Neural progenitor cell (in vitro differentiated cells): ENCODE data around the gene MISP3. TPM values are rescaled to one million over a fixed set of nuclear protein-coding genes. Genes with fewer than 3 reads are reported as not detected.

ENCODE experiments used
- DNase-seq: peaks from one replicate; pipeline ENCODE4 v3.0.0-alpha.2; 2016; ENCODE audit warnings: low spot score
- H2AFZ ChIP-seq: fragments of 200-600 bp; sonication (generic); replicated peaks from 2 replicates; pipeline ENCODE4 v1.6.1; 2016; ENCODE audit warnings: antibody characterized with exemption
- H3F3A ChIP-seq: fragments of 200-600 bp; sonication (generic); 2 replicates; pipeline ENCODE4 v1.6.1; 2016; ENCODE audit warnings: antibody characterized with exemption, low read depth
- H3K27ac ChIP-seq: fragments of 200-600 bp; sonication (generic); 2 replicates; pipeline ENCODE4 v1.5.1; 2016; ENCODE audit warnings: mild to moderate bottlenecking
- H3K27me3 ChIP-seq: fragments of 200-600 bp; sonication (generic); 2 replicates; pipeline ENCODE4 v1.6.1; 2016; ENCODE audit warnings: mild to moderate bottlenecking, moderate library complexity
- H3K36me3 ChIP-seq: fragments of 200-600 bp; sonication (generic); 2 replicates; pipeline ENCODE4 v1.5.1; 2016
- H3K4me1 ChIP-seq: fragments of 200-600 bp; sonication (generic); 2 replicates; pipeline ENCODE4 v1.6.1; 2016; ENCODE audit warnings: mixed run types
- H3K4me2 ChIP-seq: fragments of 200-600 bp; sonication (generic); 2 replicates; pipeline ENCODE4 v1.6.1; 2016
- H3K4me3 ChIP-seq: fragments of 200-600 bp; sonication (generic); 2 replicates; pipeline ENCODE4 v1.5.1; 2016
- H3K79me2 ChIP-seq: fragments of 200-600 bp; sonication (generic); 2 replicates; pipeline ENCODE4 v1.6.1; 2016; ENCODE audit warnings: low read depth
- H3K9ac ChIP-seq: fragments of 200-600 bp; sonication (generic); 2 replicates; pipeline ENCODE4 v1.6.1; 2016
- H3K9me3 ChIP-seq: fragments of 200-600 bp; sonication (generic); 2 replicates; pipeline ENCODE4 v1.5.1; 2016; ENCODE audit warnings: low read depth
- H4K20me1 ChIP-seq: fragments of 200-600 bp; sonication (generic); 2 replicates; pipeline ENCODE4 v1.6.1; 2016; ENCODE audit warnings: low read depth
- H3K27ac Mint-ChIP-seq: 3 replicates; pipeline ENCODE4 v1.8.0; 2021; ENCODE audit warnings: mixed read lengths
- H3K27me3 Mint-ChIP-seq: 2 replicates; pipeline ENCODE4 v1.8.0; 2022; ENCODE audit warnings: low read depth, mild to moderate bottlenecking, inconsistent platforms, moderate library complexity, mixed read lengths; ENCODE audit not compliant: insufficient read depth
- H3K36me3 Mint-ChIP-seq: 3 replicates; pipeline ENCODE4 v1.8.0; 2021; ENCODE audit warnings: mixed read lengths
- H3K4me1 Mint-ChIP-seq: 3 replicates; pipeline ENCODE4 v1.8.0; 2021; ENCODE audit warnings: mixed read lengths
- H3K4me3 Mint-ChIP-seq: 3 replicates; pipeline ENCODE4 v1.8.0; 2021; ENCODE audit warnings: mild to moderate bottlenecking, moderate library complexity, mixed read lengths
- H3K9me3 Mint-ChIP-seq: 3 replicates; pipeline ENCODE4 v1.8.0; 2020; ENCODE audit warnings: mixed read lengths
- EZH2 ChIP-seq: fragments of 200-600 bp; sonication (generic); IDR thresholded peaks from 2 replicates; pipeline ENCODE4 v1.6.1; 2017; ENCODE audit warnings: antibody characterized with exemption, mild to moderate bottlenecking, moderate library complexity
- EZH2phosphoT487 ChIP-seq: fragments of 200-600 bp; sonication (generic); IDR thresholded peaks from 2 replicates; pipeline ENCODE4 v1.6.1; 2017; ENCODE audit warnings: antibody characterized with exemption
- total RNA-seq: library from RNA; depleted of rRNA; stranded (reverse); fragments of >200 nt; gene quantifications from 2 replicates; pipeline ENCODE4 v1.2.3, GENCODE V29; 2015; ENCODE audit warnings: low replicate concordance
- TF ChIP-seq, protein P1 (sequence below): fragments of 200-600 bp; sonication (generic); IDR thresholded peaks from 2 replicates; pipeline ENCODE4 v1.5.1; 2017; ENCODE audit warnings: antibody characterized with exemption, mild to moderate bottlenecking

MISP3 gene
- total RNA-seq, 1 donor from 2014 or later: not detected

DNA sequence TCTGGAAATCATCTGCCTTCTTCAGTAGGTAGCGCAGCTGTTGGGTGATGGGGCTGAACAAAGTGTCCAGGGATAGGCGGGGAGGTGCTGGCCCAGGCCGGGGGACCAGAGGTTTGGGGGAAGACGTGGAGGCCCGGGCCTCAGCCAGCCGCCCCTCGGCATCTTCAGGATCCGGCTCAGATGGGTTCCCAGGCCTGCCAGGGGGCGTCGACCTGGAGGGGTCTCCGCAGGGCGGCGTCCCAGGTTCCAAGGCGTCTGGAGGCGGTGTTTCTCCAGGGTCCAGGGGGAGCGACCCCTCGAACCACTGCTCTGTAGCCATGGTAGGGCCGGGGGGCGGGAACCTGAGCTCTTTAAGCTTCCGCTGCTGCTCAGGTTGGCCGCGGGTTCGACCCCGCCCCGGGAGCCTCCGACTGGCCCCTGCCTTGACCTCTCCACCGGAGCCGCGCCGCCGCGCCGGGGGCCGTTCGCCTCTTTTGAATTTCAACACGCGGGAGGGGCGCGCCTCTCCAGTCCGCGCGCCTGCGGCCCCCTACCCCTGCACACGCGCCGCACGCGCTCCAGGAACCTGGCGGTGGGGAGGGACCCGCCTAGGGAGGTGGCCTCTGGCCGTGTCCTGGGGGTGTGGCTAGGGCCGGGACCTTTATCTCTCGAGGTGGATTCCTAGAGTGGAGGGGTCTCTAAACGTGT is 12.9 kb downstream of the MISP3 start, which contains the start of gene C19orf67:
Gene C19orf67 (minus strand): TSS at position 475 of the 687 bp plus-strand sequence. CDS start 156 bp downstream, at position 319.
- no peaks in the 10 kb centered on the region for H3K79me2 ChIP-seq
- peak within 1 kb of the TSS; percentile 38 for H3K4me3 ChIP-seq
- peaks cover 5% of the 10 kb centered on the region for H3K4me1 ChIP-seq
- Mint-ChIP-seq H3K36me3 (peaks cover 12% of the 10 kb centered on the region), H3K9me3 (no peaks in the 10 kb centered on the region), H3K4me1 (peaks cover 15% of the 10 kb centered on the region), H3K4me3 (peak within 1 kb of the TSS; percentile 55), H3K27ac (no peak within 1 kb of the TSS), H3K27me3 (peaks cover 9% of the 10 kb centered on the region)
- H3K4me2 ChIP-seq: peak within 1 kb of the TSS; percentile 72
- no peak within 1 kb of the TSS for H3K9ac ChIP-seq
- no peaks in the 10 kb centered on the region for H3K36me3 ChIP-seq
- H3F3A ChIP-seq: peaks cover 42% of the 10 kb centered on the region
- TF ChIP-seq EZH2 (no peak), EZH2phosphoT487 (no peak)
- no peak within 1 kb of the TSS for H3K27ac ChIP-seq
- no peaks in the 10 kb centered on the region for H3K9me3 ChIP-seq
- peak; percentile 36 for DNase-seq
- peaks cover 67% of the 10 kb centered on the region for H3K27me3 ChIP-seq
- no peak within 1 kb of the TSS for H2AFZ ChIP-seq
- H4K20me1 ChIP-seq: peaks cover 20% of the 10 kb centered on the region

DNA sequence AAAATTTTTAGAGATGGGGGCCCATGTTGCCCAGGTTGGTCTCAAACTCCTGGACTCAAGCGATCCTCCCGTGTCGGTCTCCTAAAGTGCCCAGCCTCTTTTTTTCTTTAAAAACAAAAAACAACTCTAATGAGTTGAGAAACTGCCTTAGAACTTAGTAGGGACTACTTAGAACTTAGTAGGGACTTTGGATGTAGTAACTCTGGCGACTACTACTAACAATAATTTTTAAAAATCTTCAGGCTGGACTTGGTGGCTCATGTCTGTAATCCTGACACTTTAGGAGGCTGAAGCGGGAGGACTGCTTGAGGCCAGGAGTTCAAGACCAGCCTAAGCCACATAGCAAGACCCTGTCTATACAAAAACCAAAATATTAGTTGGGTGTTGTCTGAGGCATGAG is 13.5 kb downstream of the MISP3 start:
- Mint-ChIP-seq H3K27ac (no peak overlapping the region), H3K36me3 (peaks cover 12% of the 10 kb centered on the region), H3K4me3 (peak overlapping the region; percentile 55), H3K27me3 (peaks cover 9% of the 10 kb centered on the region), H3K9me3 (no peaks in the 10 kb centered on the region), H3K4me1 (peaks cover 12% of the 10 kb centered on the region)
- peaks cover 67% of the 10 kb centered on the region for H3K27me3 ChIP-seq
- no peak overlapping the region for H3K27ac ChIP-seq
- DNase-seq: no peak
- H3K4me3 ChIP-seq: peak overlapping the region; percentile 38
- peaks cover 5% of the 10 kb centered on the region for H3K4me1 ChIP-seq
- TF ChIP-seq EZH2: no peak
- TF ChIP-seq, protein P1, sequence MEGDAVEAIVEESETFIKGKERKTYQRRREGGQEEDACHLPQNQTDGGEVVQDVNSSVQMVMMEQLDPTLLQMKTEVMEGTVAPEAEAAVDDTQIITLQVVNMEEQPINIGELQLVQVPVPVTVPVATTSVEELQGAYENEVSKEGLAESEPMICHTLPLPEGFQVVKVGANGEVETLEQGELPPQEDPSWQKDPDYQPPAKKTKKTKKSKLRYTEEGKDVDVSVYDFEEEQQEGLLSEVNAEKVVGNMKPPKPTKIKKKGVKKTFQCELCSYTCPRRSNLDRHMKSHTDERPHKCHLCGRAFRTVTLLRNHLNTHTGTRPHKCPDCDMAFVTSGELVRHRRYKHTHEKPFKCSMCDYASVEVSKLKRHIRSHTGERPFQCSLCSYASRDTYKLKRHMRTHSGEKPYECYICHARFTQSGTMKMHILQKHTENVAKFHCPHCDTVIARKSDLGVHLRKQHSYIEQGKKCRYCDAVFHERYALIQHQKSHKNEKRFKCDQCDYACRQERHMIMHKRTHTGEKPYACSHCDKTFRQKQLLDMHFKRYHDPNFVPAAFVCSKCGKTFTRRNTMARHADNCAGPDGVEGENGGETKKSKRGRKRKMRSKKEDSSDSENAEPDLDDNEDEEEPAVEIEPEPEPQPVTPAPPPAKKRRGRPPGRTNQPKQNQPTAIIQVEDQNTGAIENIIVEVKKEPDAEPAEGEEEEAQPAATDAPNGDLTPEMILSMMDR: no peak
- TF ChIP-seq EZH2phosphoT487: no peak
- H2AFZ ChIP-seq: no peak overlapping the region
- no peaks in the 10 kb centered on the region for H3K79me2 ChIP-seq
- H4K20me1 ChIP-seq: peaks cover 20% of the 10 kb centered on the region
- H3K9ac ChIP-seq: no peak overlapping the region
- peaks cover 43% of the 10 kb centered on the region for H3F3A ChIP-seq
- H3K4me2 ChIP-seq: peak overlapping the region; percentile 72
- H3K9me3 ChIP-seq: no peaks in the 10 kb centered on the region
- no peaks in the 10 kb centered on the region for H3K36me3 ChIP-seq

DNA sequence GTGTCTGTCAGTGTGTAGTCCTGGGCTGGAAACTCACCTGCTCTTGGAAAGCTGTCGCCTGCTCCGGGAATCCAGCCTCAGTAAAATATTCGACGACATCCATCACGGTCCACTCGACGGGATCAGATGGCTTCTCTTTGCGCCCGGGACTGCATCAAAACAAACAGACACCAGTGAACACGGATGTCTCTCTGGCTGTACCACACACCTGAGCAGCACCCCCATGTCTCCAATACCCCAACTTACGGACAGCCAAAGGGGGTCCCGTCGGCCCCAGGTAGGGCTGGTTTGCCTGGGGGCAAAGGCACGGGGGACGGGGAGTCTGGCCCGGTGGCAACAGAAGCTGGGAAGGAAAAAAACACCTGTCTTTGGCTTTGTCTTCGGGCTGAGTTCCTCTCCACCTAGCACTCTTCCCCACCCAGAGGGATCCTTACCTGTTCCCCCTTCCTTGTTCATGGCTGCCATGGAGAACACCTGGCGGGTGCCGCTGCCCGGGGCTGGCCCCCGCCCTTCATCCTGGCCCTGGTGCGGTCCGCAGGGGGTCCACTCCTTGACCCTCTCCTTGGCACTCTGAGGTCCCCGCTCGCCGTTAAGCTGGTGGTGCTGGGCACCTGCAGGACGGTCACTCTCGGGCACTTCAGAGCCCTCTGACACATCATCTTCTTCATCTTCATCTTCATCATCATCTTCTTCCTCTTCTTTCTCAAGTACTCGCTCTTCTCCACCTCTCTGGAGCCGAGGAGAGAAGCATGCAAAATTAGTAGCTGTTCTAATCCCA is 16.2 kb downstream of the MISP3 start:
- peaks cover 22% of the 10 kb centered on the region for H3K36me3 Mint-ChIP-seq
- peak overlapping the region; percentile 86 for H3K4me3 Mint-ChIP-seq
- peaks cover 8% of the 10 kb centered on the region for H3K9me3 Mint-ChIP-seq
- Histone ChIP-seq H3K27ac (no peak overlapping the region), H3K79me2 (no peaks in the 10 kb centered on the region), H3K9me3 (peaks cover 7% of the 10 kb centered on the region), H3K36me3 (no peaks in the 10 kb centered on the region), H4K20me1 (peaks cover 20% of the 10 kb centered on the region), H3K27me3 (peaks cover 60% of the 10 kb centered on the region), H3F3A (peaks cover 62% of the 10 kb centered on the region), H3K4me1 (peaks cover 15% of the 10 kb centered on the region), H2AFZ (no peak overlapping the region), H3K9ac (no peak overlapping the region), H3K4me2 (peak overlapping the region; percentile 72), H3K4me3 (peak overlapping the region; percentile 70)
- no peak for DNase-seq
- H3K27ac Mint-ChIP-seq: no peak overlapping the region
- H3K27me3 Mint-ChIP-seq: peaks cover 9% of the 10 kb centered on the region
- peaks cover 16% of the 10 kb centered on the region for H3K4me1 Mint-ChIP-seq
- TF ChIP-seq, protein P1: no peak
- no peak for TF ChIP-seq EZH2phosphoT487
- TF ChIP-seq EZH2: no peak
